Adrenal gland (tissue), 12 donors: Measurements from ENCODE around the gene UBE2M. TPM values are rescaled to one million over a fixed set of nuclear protein-coding genes. Genes with fewer than 3 reads are reported as not detected.
A peak's percentile ranks its signal among the peaks of the same experiment; 100 is the strongest.
"Not testable (repeated sequence)": the region's sequence is repeated elsewhere in the genome, so short reads cannot be mapped to it uniquely, and the experiment has no call there.

ENCODE experiments used
- DNase-seq, 7 donors: peaks; one replicate each; pipeline ENCODE4 v3.0.0-alpha.2; 2019 to 2020
- H3K27ac ChIP-seq, 5 donors: fragments of 200-600 bp; sonication (generic) in 4 of 5; 1 replicate in 3 of 5; 2 replicates in 2 of 5; pipeline versions ENCODE4 v1.5.1 to v1.8.0; 2016 to 2020; ENCODE audit warnings: mild to moderate bottlenecking in 1 of 5
- H3K27me3 ChIP-seq: fragments of 200-600 bp; 2 replicates; pipeline ENCODE4 v1.8.0; 2021
- H3K36me3 ChIP-seq, 2 donors: fragments of 200-600 bp; replicated peaks in 1 of 2; 1 replicate in 1 of 2; 2 replicates in 1 of 2; pipeline versions ENCODE4 v1.5.1 to v1.8.0; 2018 to 2022
- H3K4me1 ChIP-seq, 2 donors: fragments of 200-600 bp; replicated peaks in 1 of 2; 1 replicate in 1 of 2; 2 replicates in 1 of 2; pipeline versions ENCODE4 v1.5.1 to v1.8.0; 2018 to 2021
- H3K4me3 ChIP-seq, 4 donors: fragments of 200-600 bp; sonication (generic) in 3 of 4; one replicate each; pipeline ENCODE4 v1.5.1; 2016 to 2018
- H3K9me3 ChIP-seq, 3 donors: fragments of 200-600 bp; sonication (generic) in 1 of 3; replicated peaks in 1 of 3; 1 replicate in 2 of 3; 2 replicates in 1 of 3; pipeline versions ENCODE4 v1.5.1 to v1.8.0; 2016 to 2021
- POLR2A ChIP-seq, 2 donors: fragments of 450-650 bp; IDR thresholded peaks; one replicate each; pipeline ENCODE4 v1.6.1; 2017; ENCODE audit warnings: antibody characterized with exemption in 2 of 2, mild to moderate bottlenecking in 2 of 2, moderate library complexity in 1 of 2
- whole genome bisulfite sequencing, 4 donors: extraction: QIAGEN DNeasy Blood & Tissue Kit in 2 of 4; methylation state at CpG; one replicate each; pipeline versions ENCODE4 v1.1.5 to v1.1.7; 2013 to 2017; 5-methylcytosine and 5-hydroxymethylcytosine counted together
- intact Hi-C, 2 donors: fragments of 100-400 bp; cut with DNase I; formaldehyde crosslinking; loops; one replicate each; pipeline versions ENCODE4 v1.14.1 to v1.15.0; 2022 to 2023
- polyA plus RNA-seq, 3 donors: library from polyadenylated mRNA; stranded (reverse); fragments of 200-250 nt in 2 of 3; fragments of 350-450 nt in 1 of 3; fragmentation: Illumina TruSeq in 1 of 3; extraction: RNeasy Lipid Tissue Mini Kit (QIAGEN cat#74804) in 1 of 3; gene quantifications; one replicate each; pipeline ENCODE4 v1.2.3, GENCODE V29; 2013 to 2014
- total RNA-seq, 9 donors: library from RNA; depleted of rRNA in 4 of 9; stranded (reverse); fragments of >200 nt in 4 of 9; fragments of 120-200 nt in 1 of 9; fragmentation: NEBNext Ultra II Directional in 1 of 9; extraction: Animal tissue kit (Norgen Biotek cat#: 25700) in 1 of 9; gene quantifications; one replicate each; pipeline versions ENCODE4 v1.1.0 to v1.2.4, GENCODE V29; 2013 to 2023
- TF ChIP-seq, protein P1 (sequence below), 6 experiments: fragments of 450-650 bp in 4 of 6; fragments of 200-600 bp in 2 of 6; sonication (generic) in 1 of 6; IDR thresholded peaks; 1 replicate in 5 of 6; 2 replicates in 1 of 6; pipeline versions ENCODE4 v1.5.1 to v1.8.0; 2016 to 2021; ENCODE audit warnings: antibody characterized with exemption in 6 of 6, mild to moderate bottlenecking in 2 of 6, moderate library complexity in 1 of 6
- donor health status: healthy with polysubstance abuse.
- donor health status: Bipolar disorder and iron deficiency.
- donor health status: DM: yes; HTN: yes; CAD: no.
- donor health status: DM: no; HTN: no; CAD: no.
- donor health status: DM: no; HTN: no; CAD: no.
- donor health status: DM: yes; HTN: yes; CAD: no.

UBE2M gene
- total and polyA plus RNA-seq, 12 donors = 19.9 to 193 (median 66.4) TPM

GRCh38 chr19:58543826-58544590 lies 14.4 kb downstream of the UBE2M start, which contains the start of gene TRIM28:
Gene TRIM28 (plus strand): TSS chr19:58544064. CDS start chr19:58544758, 694 bp downstream.
- TF ChIP-seq POLR2A (IDR thresholded peaks at IDR 0.05) = peak; percentile 91 to 98
- TF ChIP-seq, protein P1, sequence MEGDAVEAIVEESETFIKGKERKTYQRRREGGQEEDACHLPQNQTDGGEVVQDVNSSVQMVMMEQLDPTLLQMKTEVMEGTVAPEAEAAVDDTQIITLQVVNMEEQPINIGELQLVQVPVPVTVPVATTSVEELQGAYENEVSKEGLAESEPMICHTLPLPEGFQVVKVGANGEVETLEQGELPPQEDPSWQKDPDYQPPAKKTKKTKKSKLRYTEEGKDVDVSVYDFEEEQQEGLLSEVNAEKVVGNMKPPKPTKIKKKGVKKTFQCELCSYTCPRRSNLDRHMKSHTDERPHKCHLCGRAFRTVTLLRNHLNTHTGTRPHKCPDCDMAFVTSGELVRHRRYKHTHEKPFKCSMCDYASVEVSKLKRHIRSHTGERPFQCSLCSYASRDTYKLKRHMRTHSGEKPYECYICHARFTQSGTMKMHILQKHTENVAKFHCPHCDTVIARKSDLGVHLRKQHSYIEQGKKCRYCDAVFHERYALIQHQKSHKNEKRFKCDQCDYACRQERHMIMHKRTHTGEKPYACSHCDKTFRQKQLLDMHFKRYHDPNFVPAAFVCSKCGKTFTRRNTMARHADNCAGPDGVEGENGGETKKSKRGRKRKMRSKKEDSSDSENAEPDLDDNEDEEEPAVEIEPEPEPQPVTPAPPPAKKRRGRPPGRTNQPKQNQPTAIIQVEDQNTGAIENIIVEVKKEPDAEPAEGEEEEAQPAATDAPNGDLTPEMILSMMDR (IDR thresholded peaks at IDR 0.05) = peak in 2 of 6 experiments; percentile 7 to 17
- Histone ChIP-seq H3K27ac (peak within 1 kb of the TSS; percentile 85 to 98 (median 97)), H3K4me3 (peak within 1 kb of the TSS; percentile 10 to 96 (median 73)), H3K36me3 (peaks cover 0 to 20% of the 10 kb centered on the region in 2 donors), H3K4me1 (peaks cover 19 to 30% of the 10 kb centered on the region in 2 donors), H3K27me3 (no peaks in the 10 kb centered on the region), H3K9me3 (no peaks in the 10 kb centered on the region)
- intact Hi-C loops = no loop called here
- DNase-seq = peak; percentile 98 to 99 (median 98)
- 0 to 1% (median 0%) methylated on average over 5 to 73 of the region's 73 CpGs for WGBS, 4 donors

DNA sequence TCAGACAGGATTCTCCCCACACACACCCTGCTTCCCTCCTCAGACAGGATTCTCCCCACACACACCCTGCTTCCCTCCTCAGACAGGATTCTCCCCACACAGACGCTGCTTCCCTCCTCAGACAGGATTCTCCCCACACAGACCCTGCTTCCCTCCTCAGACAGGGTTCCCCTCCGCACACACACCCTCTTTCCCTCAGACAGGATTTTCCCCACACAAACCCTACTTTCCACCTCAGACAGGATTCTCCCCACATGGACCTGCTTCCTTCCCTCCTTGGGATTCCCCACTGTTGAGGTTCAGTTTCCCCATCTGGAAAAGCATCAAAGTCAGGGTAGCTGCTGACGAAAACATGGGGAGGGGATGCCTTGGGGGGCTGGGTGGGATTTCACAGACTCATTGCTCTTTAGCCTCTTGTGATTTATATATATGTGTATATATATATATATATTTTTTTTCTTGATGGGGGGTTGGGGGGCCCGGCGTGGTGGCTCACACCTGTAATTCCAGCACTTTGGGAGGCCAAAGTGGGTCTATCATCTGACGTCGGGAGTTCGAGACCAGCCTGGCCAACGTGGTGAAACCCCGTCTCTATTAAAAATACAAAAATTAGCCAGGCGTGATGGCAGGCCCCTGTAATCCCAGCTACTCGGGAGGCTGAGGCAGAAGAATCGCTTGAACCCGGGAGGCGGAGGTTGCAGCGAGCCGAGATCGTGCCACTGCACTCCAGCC lies 15.6 kb downstream of the UBE2M start:
- WGBS, 4 donors = 74 to 81% (median 78%) methylated on average over 18 of the region's 18 CpGs
- peak overlapping the region in 1 of 4 donors; percentile 96 for H3K4me3 ChIP-seq
- H3K36me3 ChIP-seq, H3K9me3 ChIP-seq, H3K27me3 ChIP-seq, intact Hi-C loops: not testable (repeated sequence)
- peaks cover 19 to 30% of the 10 kb centered on the region in 2 donors for H3K4me1 ChIP-seq
- peak in 1 of 7 donors; percentile 31 for DNase-seq
- peak overlapping the region in 4 of 5 donors; percentile 85 to 97 (median 96) for H3K27ac ChIP-seq

DNA sequence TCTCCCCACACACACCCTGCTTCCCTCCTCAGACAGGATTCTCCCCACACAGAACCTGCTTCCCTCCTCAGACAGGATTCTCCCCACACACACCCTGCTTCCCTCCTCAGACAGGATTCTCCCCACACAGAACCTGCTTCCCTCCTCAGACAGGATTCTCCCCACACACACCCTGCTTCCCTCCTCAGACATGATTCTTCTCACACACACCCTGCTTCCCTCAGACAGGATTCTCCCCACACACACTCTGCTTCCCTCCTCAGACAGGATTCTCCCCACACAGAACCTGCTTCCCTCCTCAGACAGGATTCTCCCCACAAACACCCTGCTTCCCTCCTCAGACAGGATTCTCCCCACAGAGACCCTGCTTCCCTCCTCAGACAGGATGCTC lies 19.2 kb downstream of the UBE2M start:
- H3K36me3 ChIP-seq, H3K27ac ChIP-seq, H3K27me3 ChIP-seq, intact Hi-C loops, H3K4me3 ChIP-seq, H3K9me3 ChIP-seq, H3K4me1 ChIP-seq, DNase-seq: not testable (repeated sequence)

GRCh38 chr19:58538257-58539168 lies 19.9 kb downstream of the UBE2M start:
- Histone ChIP-seq H3K9me3 (no peaks in the 10 kb centered on the region), H3K36me3 (no peaks in the 10 kb centered on the region), H3K27me3 (no peaks in the 10 kb centered on the region), H3K4me3 (peak overlapping the region in 1 of 4 donors; percentile 39), H3K4me1 (peaks cover 0 to 3% of the 10 kb centered on the region in 2 donors), H3K27ac (peak overlapping the region in 1 of 5 donors; percentile 2)
- TF ChIP-seq POLR2A (IDR thresholded peaks at IDR 0.05) = no peak
- TF ChIP-seq, protein P1 (IDR thresholded peaks at IDR 0.05) = no peak
- peak in 1 of 7 donors; percentile 47 for DNase-seq
- intact Hi-C loops = no loop called here
- WGBS, 4 donors = 5 to 13% (median 9%) methylated on average over 35 to 55 of the region's 55 CpGs
